Measurements from ENCODE around the gene NAPSA. TPM values are rescaled to one million over a fixed set of nuclear protein-coding genes. Genes with fewer than 3 reads are reported as not detected.

Gene NAPSA
- total RNA-seq (2014; rRNA removed; shearing (Covaris generic); ENCODE audit: low replicate concordance): 0.11 and 2.3 TPM in 2 replicates

DNA sequence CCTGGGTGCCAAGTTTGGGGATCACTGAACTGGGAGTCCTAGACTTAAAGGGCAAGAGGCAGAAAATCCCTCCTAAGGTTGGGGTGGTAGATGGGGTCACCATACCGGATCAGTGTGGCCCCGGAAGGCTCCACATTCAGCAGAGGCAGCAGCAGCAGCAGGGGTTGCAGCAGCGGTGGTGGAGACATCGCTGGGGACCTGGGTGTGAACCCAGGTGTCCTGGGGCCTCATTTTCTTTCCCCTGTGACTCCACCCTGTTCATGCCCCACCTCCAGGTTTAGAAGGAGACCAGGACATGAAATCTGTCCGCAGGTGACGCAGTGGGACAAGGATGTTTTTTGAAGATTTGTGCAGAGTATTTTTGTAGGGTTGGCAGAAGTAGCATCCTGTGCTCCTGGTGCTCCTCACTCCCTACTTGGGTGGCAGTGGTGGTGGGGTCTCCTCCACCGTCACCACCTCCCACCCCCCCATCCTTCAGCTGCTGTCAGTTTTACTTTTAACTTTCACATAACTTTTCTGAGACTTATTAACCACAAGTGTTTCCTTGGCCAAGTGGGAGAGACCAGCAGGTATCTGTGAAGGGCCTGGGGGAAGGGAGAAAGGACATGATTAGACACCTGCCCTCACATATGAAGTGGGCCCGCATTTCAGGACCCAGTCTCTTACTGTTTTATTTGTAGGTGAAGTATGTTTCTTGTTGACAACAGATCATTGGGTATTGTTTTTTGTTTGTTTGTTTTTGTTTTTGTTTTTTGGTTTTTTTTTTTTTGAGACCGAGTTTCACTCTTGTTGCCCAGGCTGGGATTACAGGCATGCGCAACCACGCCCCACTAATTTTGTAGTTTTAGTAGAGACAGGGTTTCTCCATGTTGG, at the start of gene NAPSA:
TSS of gene NAPSA (minus strand) at position 206 of the 873 bp plus-strand sequence. CDS start at position 188, 18 bp downstream.
- H3K27ac ChIP-seq (ENCODE audit: low read length): no peak within 1 kb of the TSS
- H3K9me2 ChIP-seq (replicated peaks; ENCODE audit: insufficient read depth, low read length): no peaks in the 10 kb centered on the region
- H3K9me3 ChIP-seq (ENCODE audit: low read length): no peaks in the 10 kb centered on the region
- no peak within 1 kb of the TSS; the same call in 1 of the 2 replicates for H3K9ac ChIP-seq (ENCODE audit: low read length)
- H2AFZ ChIP-seq (ENCODE audit: low read length): no peak within 1 kb of the TSS
- no peaks in the 10 kb centered on the region for H3K36me3 ChIP-seq (ENCODE audit: insufficient read depth, low read length)
- no peak within 1 kb of the TSS for H3K4me2 ChIP-seq (ENCODE audit: low read depth, low read length, poor library complexity, severe bottlenecking)
- no peaks in the 10 kb centered on the region for H3K27me3 ChIP-seq (ENCODE audit: low read length)
- H3K4me1 ChIP-seq (ENCODE audit: low read length): peaks cover 25% of the 10 kb centered on the region
- H3K4me3 ChIP-seq (ENCODE audit: low read length): no peak within 1 kb of the TSS
- no peaks in the 10 kb centered on the region for H3K79me2 ChIP-seq (ENCODE audit: low read length)
- DNase-seq: no peak
- H4K20me1 ChIP-seq (ENCODE audit: insufficient read depth, low read depth, low read length): no peaks in the 10 kb centered on the region; the same call in 1 of the 2 replicates

DNA sequence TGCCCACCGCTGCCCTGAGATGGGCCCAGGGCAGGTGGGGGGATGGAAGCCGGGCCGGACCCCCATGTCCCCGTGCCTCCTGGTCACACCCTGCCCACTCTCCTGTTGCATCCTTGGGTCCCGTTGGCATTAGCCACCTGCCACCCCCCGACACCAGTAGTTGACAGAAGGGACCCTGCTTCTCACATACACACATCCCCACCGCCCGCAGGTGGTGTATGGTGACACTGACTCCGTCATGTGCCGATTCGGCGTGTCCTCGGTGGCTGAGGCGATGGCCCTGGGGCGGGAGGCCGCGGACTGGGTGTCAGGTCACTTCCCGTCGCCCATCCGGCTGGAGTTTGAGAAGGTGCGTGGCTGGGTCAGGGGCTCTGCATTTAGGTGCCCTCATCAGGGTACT, 48.1 kb upstream of the NAPSA start:
- no peaks in the 10 kb centered on the region for H3K27me3 ChIP-seq (ENCODE audit: low read length)
- no peak overlapping the region for H2AFZ ChIP-seq (ENCODE audit: low read length)
- no peak overlapping the region for H3K4me3 ChIP-seq (ENCODE audit: low read length)
- peaks cover 29% of the 10 kb centered on the region for H3K36me3 ChIP-seq (ENCODE audit: insufficient read depth, low read length)
- H3K9ac ChIP-seq (ENCODE audit: low read length): no peak overlapping the region
- no peaks in the 10 kb centered on the region for H4K20me1 ChIP-seq (ENCODE audit: insufficient read depth, low read depth, low read length)
- H3K9me2 ChIP-seq (replicated peaks; ENCODE audit: insufficient read depth, low read length): no peaks in the 10 kb centered on the region
- H3K79me2 ChIP-seq (ENCODE audit: low read length): no peaks in the 10 kb centered on the region
- no peaks in the 10 kb centered on the region for H3K9me3 ChIP-seq (ENCODE audit: low read length)
- peaks cover 47% of the 10 kb centered on the region for H3K4me1 ChIP-seq (ENCODE audit: low read length)
- H3K27ac ChIP-seq (ENCODE audit: low read length): no peak overlapping the region
- DNase-seq: no peak
- no peak overlapping the region for H3K4me2 ChIP-seq (ENCODE audit: low read depth, low read length, poor library complexity, severe bottlenecking)

DNA sequence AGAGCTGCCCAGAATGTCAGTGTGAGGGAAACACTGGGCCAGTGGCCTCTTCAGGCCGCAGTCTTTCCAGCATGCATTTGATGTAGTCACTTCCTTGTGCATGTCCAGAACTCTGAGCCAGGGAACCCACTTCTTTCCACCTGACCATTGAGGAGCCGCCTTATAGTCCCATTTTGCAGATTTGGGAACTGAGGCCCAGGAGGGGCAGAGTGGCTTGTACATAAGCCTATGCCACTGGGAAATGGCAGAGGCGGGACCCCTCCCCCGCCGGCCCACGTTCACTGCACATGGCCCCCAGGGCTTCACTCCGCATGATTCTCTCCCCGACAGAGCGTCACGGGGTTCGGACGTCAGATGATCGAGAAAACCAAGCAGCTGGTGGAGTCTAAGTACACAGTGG, 47.7 kb upstream of the NAPSA start:
- Histone ChIP-seq H3K4me1 (ENCODE audit: low read length) (peaks cover 42% of the 10 kb centered on the region), H2AFZ (ENCODE audit: low read length) (no peak overlapping the region), H3K9me3 (ENCODE audit: low read length) (no peaks in the 10 kb centered on the region), H3K27ac (ENCODE audit: low read length) (no peak overlapping the region), H3K4me2 (ENCODE audit: low read depth, low read length, poor library complexity, severe bottlenecking) (no peak overlapping the region), H4K20me1 (ENCODE audit: insufficient read depth, low read depth, low read length) (no peaks in the 10 kb centered on the region), H3K79me2 (ENCODE audit: low read length) (no peaks in the 10 kb centered on the region), H3K27me3 (ENCODE audit: low read length) (no peaks in the 10 kb centered on the region), H3K9ac (ENCODE audit: low read length) (no peak overlapping the region), H3K4me3 (ENCODE audit: low read length) (no peak overlapping the region), H3K36me3 (ENCODE audit: insufficient read depth, low read length) (peaks cover 29% of the 10 kb centered on the region), H3K9me2 (replicated peaks; ENCODE audit: insufficient read depth, low read length) (no peaks in the 10 kb centered on the region)
- no peak for DNase-seq

DNA sequence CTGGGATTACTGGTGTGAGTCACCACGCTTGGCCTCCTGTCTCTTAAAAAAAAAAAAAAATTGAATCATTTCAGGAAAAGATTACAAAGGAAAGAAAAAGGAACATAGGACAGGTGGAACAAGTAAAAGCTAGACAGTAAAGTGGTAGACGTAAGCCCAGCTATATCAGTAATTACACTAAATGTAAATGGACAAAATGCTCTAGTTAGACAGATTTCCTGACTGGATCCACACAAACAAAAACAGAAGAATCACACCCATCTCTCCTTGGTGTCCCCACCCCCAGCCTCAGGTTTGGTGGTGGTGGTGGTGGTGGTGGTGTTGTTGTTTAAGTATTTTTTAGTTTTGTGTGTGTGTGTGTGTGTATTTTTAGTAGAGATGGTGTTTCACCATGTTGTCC, 47.0 kb upstream of the NAPSA start:
- Histone ChIP-seq H3K36me3 (ENCODE audit: insufficient read depth, low read length) (peaks cover 29% of the 10 kb centered on the region), H3K27me3 (ENCODE audit: low read length) (no peaks in the 10 kb centered on the region), H2AFZ (ENCODE audit: low read length) (no peak overlapping the region), H4K20me1 (ENCODE audit: insufficient read depth, low read depth, low read length) (no peaks in the 10 kb centered on the region), H3K9me2 (replicated peaks; ENCODE audit: insufficient read depth, low read length) (no peaks in the 10 kb centered on the region), H3K79me2 (ENCODE audit: low read length) (no peaks in the 10 kb centered on the region), H3K4me1 (ENCODE audit: low read length) (peaks cover 35% of the 10 kb centered on the region), H3K4me2 (ENCODE audit: low read depth, low read length, poor library complexity, severe bottlenecking) (no peak overlapping the region), H3K9ac (ENCODE audit: low read length) (no peak overlapping the region), H3K9me3 (ENCODE audit: low read length) (no peaks in the 10 kb centered on the region), H3K27ac (ENCODE audit: low read length) (no peak overlapping the region), H3K4me3 (ENCODE audit: low read length) (no peak overlapping the region)
- no peak for DNase-seq

DNA sequence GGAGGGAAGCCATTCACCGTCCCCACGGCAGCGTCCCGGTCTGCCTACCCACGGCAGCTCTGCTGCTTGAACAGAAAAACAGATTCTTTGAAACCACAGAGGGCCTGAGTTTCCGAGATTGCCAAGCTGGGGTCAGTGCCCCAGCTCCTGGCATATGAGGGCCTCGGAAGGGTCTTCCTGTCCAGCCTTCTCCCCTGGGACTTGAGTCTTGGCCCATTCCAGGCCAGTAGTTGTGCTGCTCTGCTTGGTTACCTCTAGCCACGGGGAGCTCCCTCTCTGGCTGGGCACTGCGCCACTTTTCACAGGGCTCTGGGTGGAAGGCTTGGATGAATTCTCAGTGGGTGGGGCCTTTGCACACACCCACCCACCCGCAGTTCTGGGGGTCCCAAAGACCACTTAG, 44.7 kb upstream of the NAPSA start:
- no peak for DNase-seq
- no peak overlapping the region for H3K27ac ChIP-seq (ENCODE audit: low read length)
- no peak overlapping the region for H3K4me3 ChIP-seq (ENCODE audit: low read length)
- H3K36me3 ChIP-seq (ENCODE audit: insufficient read depth, low read length): peaks cover 33% of the 10 kb centered on the region
- no peak overlapping the region for H3K9ac ChIP-seq (ENCODE audit: low read length)
- no peak overlapping the region for H3K4me2 ChIP-seq (ENCODE audit: low read depth, low read length, poor library complexity, severe bottlenecking)
- no peaks in the 10 kb centered on the region for H3K27me3 ChIP-seq (ENCODE audit: low read length)
- no peaks in the 10 kb centered on the region for H3K9me2 ChIP-seq (replicated peaks; ENCODE audit: insufficient read depth, low read length)
- H4K20me1 ChIP-seq (ENCODE audit: insufficient read depth, low read depth, low read length): no peaks in the 10 kb centered on the region
- H3K79me2 ChIP-seq (ENCODE audit: low read length): no peaks in the 10 kb centered on the region
- no peaks in the 10 kb centered on the region for H3K9me3 ChIP-seq (ENCODE audit: low read length)
- H2AFZ ChIP-seq (ENCODE audit: low read length): no peak overlapping the region
- peaks cover 12% of the 10 kb centered on the region for H3K4me1 ChIP-seq (ENCODE audit: low read length)

DNA sequence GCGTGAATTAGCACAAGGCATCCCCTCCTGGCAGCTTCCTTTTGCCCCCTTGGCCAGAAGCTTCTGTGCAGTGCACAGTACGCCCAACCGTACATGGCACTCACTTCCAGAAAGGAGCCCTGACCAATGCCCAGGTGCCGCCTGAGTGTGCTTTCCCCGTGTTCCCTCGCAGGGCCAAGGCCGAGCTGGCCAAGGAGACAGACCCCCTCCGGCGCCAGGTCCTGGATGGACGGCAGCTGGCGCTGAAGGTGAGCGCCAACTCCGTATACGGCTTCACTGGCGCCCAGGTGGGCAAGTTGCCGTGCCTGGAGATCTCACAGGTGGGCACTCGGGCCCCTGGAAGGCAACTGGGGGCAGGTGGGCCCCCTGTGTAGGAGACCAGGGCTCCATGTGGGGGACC, 43.9 kb upstream of the NAPSA start:
- peaks cover 33% of the 10 kb centered on the region for H3K36me3 ChIP-seq (ENCODE audit: insufficient read depth, low read length)
- no peaks in the 10 kb centered on the region for H3K9me3 ChIP-seq (ENCODE audit: low read length)
- H3K9ac ChIP-seq (ENCODE audit: low read length): no peak overlapping the region
- no peaks in the 10 kb centered on the region for H3K9me2 ChIP-seq (replicated peaks; ENCODE audit: insufficient read depth, low read length)
- no peak overlapping the region for H2AFZ ChIP-seq (ENCODE audit: low read length)
- DNase-seq: no peak
- H3K4me3 ChIP-seq (ENCODE audit: low read length): no peak overlapping the region
- H3K79me2 ChIP-seq (ENCODE audit: low read length): no peaks in the 10 kb centered on the region
- no peak overlapping the region for H3K4me2 ChIP-seq (ENCODE audit: low read depth, low read length, poor library complexity, severe bottlenecking)
- no peaks in the 10 kb centered on the region for H4K20me1 ChIP-seq (ENCODE audit: insufficient read depth, low read depth, low read length)
- H3K4me1 ChIP-seq (ENCODE audit: low read length): peaks cover 5% of the 10 kb centered on the region
- H3K27me3 ChIP-seq (ENCODE audit: low read length): no peaks in the 10 kb centered on the region
- H3K27ac ChIP-seq (ENCODE audit: low read length): no peak overlapping the region

DNA sequence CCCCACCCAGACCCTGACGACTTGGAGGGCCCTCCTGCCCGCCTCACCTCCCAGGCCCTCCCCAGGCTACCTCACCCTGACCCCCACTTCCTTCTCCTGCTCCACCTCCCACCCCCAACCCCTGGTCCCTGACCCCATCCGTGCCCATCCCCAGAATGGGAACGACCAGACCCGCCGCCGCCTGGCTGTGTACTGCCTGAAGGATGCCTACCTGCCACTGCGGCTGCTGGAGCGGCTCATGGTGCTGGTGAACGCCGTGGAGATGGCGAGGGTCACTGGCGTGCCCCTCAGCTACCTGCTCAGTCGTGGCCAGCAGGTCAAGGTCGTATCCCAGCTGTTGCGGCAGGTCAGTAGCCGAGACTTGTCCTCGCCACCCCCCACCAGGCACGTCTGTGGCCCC, 41.4 kb upstream of the NAPSA start:
- no peaks in the 10 kb centered on the region for H3K9me2 ChIP-seq (replicated peaks; ENCODE audit: insufficient read depth, low read length)
- H3K4me2 ChIP-seq (ENCODE audit: low read depth, low read length, poor library complexity, severe bottlenecking): no peak overlapping the region
- no peak overlapping the region for H3K27ac ChIP-seq (ENCODE audit: low read length)
- H3K36me3 ChIP-seq (ENCODE audit: insufficient read depth, low read length): peaks cover 36% of the 10 kb centered on the region
- H3K27me3 ChIP-seq (ENCODE audit: low read length): no peaks in the 10 kb centered on the region
- no peaks in the 10 kb centered on the region for H3K4me1 ChIP-seq (ENCODE audit: low read length)
- H3K79me2 ChIP-seq (ENCODE audit: low read length): no peaks in the 10 kb centered on the region
- H3K9me3 ChIP-seq (ENCODE audit: low read length): no peaks in the 10 kb centered on the region
- H3K4me3 ChIP-seq (ENCODE audit: low read length): no peak overlapping the region
- 0 out of 2 replicates have a peak, but pooled peaks cover 3% of the 10 kb centered on the region for H4K20me1 ChIP-seq (ENCODE audit: insufficient read depth, low read depth, low read length)
- no peak for DNase-seq
- H3K9ac ChIP-seq (ENCODE audit: low read length): no peak overlapping the region
- no peak overlapping the region for H2AFZ ChIP-seq (ENCODE audit: low read length)

DNA sequence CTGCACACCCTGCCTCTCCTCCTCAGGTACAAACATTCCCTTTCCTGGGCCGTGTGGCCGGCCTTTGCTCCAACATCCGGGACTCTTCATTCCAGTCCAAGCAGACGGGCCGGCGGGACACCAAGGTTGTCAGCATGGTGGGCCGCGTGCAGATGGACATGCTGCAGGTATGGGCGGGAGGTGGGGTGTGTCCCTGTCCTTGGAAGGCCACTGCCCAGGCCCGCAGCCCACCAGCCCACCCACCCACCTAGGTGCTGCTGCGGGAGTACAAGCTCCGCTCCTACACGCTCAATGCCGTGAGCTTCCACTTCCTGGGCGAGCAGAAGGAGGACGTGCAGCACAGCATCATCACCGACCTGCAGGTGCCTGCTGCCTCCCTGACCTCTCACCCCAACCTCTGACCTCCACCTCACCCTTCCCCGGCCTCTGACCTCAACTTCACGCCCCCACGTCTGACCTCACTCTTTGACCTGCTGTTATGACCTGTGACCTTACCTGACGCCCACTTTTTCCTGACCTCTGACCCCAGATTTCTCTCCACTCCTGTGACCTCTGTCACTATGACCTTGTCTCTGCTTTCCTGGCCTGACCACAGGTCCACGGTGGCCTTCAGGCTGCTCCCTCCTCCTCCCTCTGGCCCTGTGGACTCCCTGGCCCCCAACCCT, 40.8 kb upstream of the NAPSA start:
- H3K4me1 ChIP-seq (ENCODE audit: low read length): no peaks in the 10 kb centered on the region
- no peak overlapping the region for H3K4me2 ChIP-seq (ENCODE audit: low read depth, low read length, poor library complexity, severe bottlenecking)
- no peak overlapping the region for H3K9ac ChIP-seq (ENCODE audit: low read length)
- DNase-seq: no peak
- peaks cover 39% of the 10 kb centered on the region for H3K36me3 ChIP-seq (ENCODE audit: insufficient read depth, low read length)
- 0 out of 2 replicates have a peak, but pooled peaks cover 6% of the 10 kb centered on the region for H4K20me1 ChIP-seq (ENCODE audit: insufficient read depth, low read depth, low read length)
- H3K9me3 ChIP-seq (ENCODE audit: low read length): no peaks in the 10 kb centered on the region
- H2AFZ ChIP-seq (ENCODE audit: low read length): no peak overlapping the region
- no peak overlapping the region for H3K4me3 ChIP-seq (ENCODE audit: low read length)
- H3K27ac ChIP-seq (ENCODE audit: low read length): no peak overlapping the region
- no peaks in the 10 kb centered on the region for H3K27me3 ChIP-seq (ENCODE audit: low read length)
- no peaks in the 10 kb centered on the region for H3K79me2 ChIP-seq (ENCODE audit: low read length)
- no peaks in the 10 kb centered on the region for H3K9me2 ChIP-seq (replicated peaks; ENCODE audit: insufficient read depth, low read length)

Measured in Karpas-422 (cell line).